ENCODE measurements around the gene EFNB2. TPM values are rescaled to one million over a fixed set of nuclear protein-coding genes. Genes with fewer than 3 reads are reported as not detected.

The EFNB2 gene
- total RNA-seq, 4 donors from 2014 or later = 10.0 to 20.2 (median 17.5) TPM

DNA sequence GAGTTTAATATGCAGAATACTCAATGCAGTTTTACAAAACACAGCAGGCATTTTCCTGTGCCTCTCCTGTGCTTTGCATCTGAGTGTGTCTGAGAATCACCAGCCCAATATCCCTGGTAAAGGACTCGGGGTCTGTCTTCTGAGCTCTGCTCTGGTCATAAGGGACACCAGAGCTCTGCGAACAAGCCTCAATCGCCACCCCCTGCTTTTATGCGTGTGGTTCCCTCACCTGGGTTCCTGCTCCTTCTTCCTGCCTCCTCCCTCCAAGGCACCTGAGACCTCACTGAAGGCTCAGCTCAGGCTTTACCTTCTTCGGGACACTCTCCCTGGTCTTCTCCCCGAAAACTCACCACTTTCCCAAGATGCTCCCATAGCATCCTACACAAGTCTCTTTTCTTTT is 84.5 kb downstream of the EFNB2 start:
- WGBS = 92% methylated on average over 6 of the region's 6 CpGs
- no peaks in the 10 kb centered on the region for H3K27me3 ChIP-seq
- no peak for DNase-seq (ENCODE audit: extremely low spot score)
- intact Hi-C loops (cut with DNase I) = no loop called here
- H3K4me1 ChIP-seq = no peaks in the 10 kb centered on the region
- no peaks in the 10 kb centered on the region for H3K36me3 ChIP-seq
- H3K9me3 ChIP-seq = no peaks in the 10 kb centered on the region
- H3K4me3 ChIP-seq = no peak overlapping the region
- TF ChIP-seq POLR2AphosphoS5 (IDR thresholded peaks at IDR 0.05) (no peak), POLR2A (IDR thresholded peaks at IDR 0.05; ENCODE audit: low read depth) (no peak), EP300 (IDR thresholded peaks at IDR 0.05) (no peak)
- TF ChIP-seq, protein P1, sequence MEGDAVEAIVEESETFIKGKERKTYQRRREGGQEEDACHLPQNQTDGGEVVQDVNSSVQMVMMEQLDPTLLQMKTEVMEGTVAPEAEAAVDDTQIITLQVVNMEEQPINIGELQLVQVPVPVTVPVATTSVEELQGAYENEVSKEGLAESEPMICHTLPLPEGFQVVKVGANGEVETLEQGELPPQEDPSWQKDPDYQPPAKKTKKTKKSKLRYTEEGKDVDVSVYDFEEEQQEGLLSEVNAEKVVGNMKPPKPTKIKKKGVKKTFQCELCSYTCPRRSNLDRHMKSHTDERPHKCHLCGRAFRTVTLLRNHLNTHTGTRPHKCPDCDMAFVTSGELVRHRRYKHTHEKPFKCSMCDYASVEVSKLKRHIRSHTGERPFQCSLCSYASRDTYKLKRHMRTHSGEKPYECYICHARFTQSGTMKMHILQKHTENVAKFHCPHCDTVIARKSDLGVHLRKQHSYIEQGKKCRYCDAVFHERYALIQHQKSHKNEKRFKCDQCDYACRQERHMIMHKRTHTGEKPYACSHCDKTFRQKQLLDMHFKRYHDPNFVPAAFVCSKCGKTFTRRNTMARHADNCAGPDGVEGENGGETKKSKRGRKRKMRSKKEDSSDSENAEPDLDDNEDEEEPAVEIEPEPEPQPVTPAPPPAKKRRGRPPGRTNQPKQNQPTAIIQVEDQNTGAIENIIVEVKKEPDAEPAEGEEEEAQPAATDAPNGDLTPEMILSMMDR (IDR thresholded peaks at IDR 0.05) = no peak
- no peak overlapping the region for H3K27ac ChIP-seq (replicated peaks in 1 of 4)

DNA sequence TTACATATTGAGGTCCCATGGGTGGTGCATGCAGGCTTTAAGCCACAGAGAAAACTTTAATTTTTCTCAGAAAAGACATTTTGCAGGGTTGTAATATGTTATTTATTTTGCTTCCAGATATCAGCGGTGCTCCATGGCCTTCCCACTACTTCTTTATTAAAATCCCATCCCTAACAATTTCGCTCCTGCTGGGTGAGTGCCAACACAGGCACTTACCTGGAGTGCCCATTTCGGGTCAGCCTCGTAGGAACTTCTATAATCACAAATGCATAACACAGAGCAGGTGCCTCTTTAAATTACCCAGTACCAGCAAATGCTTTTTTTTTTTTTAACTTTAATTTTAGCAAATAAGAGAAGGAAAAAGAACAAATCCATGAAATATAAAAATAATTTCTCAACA is 86.4 kb downstream of the EFNB2 start:
- no peak overlapping the region for H3K4me3 ChIP-seq
- no peak for TF ChIP-seq POLR2A (IDR thresholded peaks at IDR 0.05; ENCODE audit: low read depth)
- H3K36me3 ChIP-seq = no peaks in the 10 kb centered on the region
- no peak overlapping the region for H3K27ac ChIP-seq (replicated peaks in 1 of 4)
- H3K4me1 ChIP-seq = no peaks in the 10 kb centered on the region
- 91% methylated on average over 4 of the region's 4 CpGs for WGBS
- no peak for DNase-seq (ENCODE audit: extremely low spot score)
- intact Hi-C loops (cut with DNase I) = no loop called here
- H3K27me3 ChIP-seq = no peaks in the 10 kb centered on the region
- no peaks in the 10 kb centered on the region for H3K9me3 ChIP-seq

DNA sequence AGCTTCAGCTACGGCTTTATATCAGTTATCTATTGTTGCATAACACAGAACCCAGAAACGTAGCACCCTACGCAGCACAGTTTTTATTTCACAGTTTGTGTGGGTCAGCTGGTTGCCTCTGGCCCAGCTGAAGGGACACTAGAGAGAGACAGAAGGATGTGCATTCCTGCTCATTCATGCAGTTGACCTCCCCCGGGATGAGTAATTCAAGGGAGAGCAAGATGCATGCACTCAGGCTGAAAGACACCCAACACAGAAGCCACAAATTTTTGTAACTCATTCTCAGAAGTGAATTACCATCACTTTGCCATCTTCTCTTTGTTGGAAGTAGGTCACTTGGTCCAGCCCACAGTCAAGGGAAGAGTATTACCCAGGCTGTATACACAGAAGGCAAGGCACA is 89.5 kb downstream of the EFNB2 start:
- TF ChIP-seq POLR2AphosphoS5 (IDR thresholded peaks at IDR 0.05) (no peak), POLR2A (IDR thresholded peaks at IDR 0.05; ENCODE audit: low read depth) (no peak), EP300 (IDR thresholded peaks at IDR 0.05) (no peak)
- TF ChIP-seq, protein P1 (IDR thresholded peaks at IDR 0.05) = no peak
- H3K27ac ChIP-seq (replicated peaks in 1 of 4) = no peak overlapping the region
- WGBS = 84% methylated on average over 4 of the region's 4 CpGs
- no peak for DNase-seq (ENCODE audit: extremely low spot score)
- H3K4me3 ChIP-seq = no peak overlapping the region
- H3K36me3 ChIP-seq = no peaks in the 10 kb centered on the region
- intact Hi-C loops (cut with DNase I) = no loop called here
- H3K4me1 ChIP-seq = no peaks in the 10 kb centered on the region
- no peaks in the 10 kb centered on the region for H3K27me3 ChIP-seq
- no peaks in the 10 kb centered on the region for H3K9me3 ChIP-seq

DNA sequence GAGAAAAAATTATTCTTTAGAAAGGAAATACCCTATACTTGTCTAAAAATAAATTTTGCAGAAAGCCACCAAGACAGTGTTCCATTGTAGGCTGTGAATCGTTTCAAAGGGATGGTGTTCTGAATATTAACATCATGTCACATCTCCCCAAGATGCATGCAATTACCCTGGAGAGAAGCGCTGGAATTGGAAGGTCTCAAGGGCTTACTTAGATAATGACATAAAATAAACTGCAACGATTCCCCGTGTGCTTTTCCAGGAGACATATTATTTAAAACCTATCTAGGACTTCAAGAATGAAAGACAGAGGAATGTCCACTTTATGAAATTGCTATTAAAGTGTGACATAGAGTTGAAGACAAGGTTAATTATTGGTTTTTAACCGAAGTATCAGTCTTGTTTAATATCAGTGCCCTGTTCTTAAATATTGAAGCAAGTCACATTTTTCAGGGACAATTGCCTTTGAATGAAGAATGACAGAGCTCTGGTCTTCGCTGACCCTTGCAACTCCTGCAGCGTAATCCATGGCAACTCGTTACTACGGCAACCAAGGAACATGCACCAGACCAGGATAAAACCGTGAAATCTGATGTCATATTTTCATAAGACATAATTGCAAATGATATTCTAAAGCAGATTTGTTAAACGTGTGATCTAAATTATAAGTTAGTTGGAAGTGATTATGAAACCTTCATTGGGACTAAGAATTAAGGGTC is 91.7 kb downstream of the EFNB2 start:
- no peak overlapping the region for H3K4me3 ChIP-seq
- H3K9me3 ChIP-seq = no peaks in the 10 kb centered on the region
- no peaks in the 10 kb centered on the region for H3K27me3 ChIP-seq
- intact Hi-C loops (cut with DNase I) = no loop called here
- H3K4me1 ChIP-seq = no peaks in the 10 kb centered on the region
- H3K36me3 ChIP-seq = no peaks in the 10 kb centered on the region
- DNase-seq (ENCODE audit: extremely low spot score) = no peak
- TF ChIP-seq, protein P1 (IDR thresholded peaks at IDR 0.05) = no peak
- TF ChIP-seq POLR2A (IDR thresholded peaks at IDR 0.05; ENCODE audit: low read depth) = no peak
- TF ChIP-seq POLR2AphosphoS5 (IDR thresholded peaks at IDR 0.05) = no peak
- no peak for TF ChIP-seq EP300 (IDR thresholded peaks at IDR 0.05)
- H3K27ac ChIP-seq (replicated peaks in 1 of 4) = no peak overlapping the region
- 79% methylated on average over 11 of the region's 11 CpGs for WGBS

DNA sequence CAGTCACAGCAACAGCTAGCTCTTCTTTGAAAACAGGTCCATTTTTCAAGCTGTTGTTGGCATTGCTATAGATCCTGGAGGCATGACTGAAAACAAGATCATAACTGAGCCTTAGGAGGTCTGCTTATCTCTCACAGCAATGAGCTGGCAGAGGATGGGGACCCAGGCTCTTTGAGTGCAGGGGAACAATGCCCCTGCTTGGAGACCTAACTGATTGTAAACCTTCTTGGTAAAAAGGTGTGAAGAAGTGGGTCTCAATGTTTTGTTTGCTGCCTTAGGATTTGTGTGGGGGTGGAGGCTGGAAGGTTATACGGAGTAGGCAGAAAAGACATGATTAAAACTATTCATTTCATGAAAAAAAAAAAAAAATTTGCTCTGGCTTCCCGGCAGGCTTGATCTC is 94.6 kb downstream of the EFNB2 start:
- no peaks in the 10 kb centered on the region for H3K36me3 ChIP-seq
- no peak for TF ChIP-seq EP300 (IDR thresholded peaks at IDR 0.05)
- TF ChIP-seq POLR2AphosphoS5 (IDR thresholded peaks at IDR 0.05) = no peak
- TF ChIP-seq POLR2A (IDR thresholded peaks at IDR 0.05; ENCODE audit: low read depth) = no peak
- TF ChIP-seq, protein P1 (IDR thresholded peaks at IDR 0.05) = no peak
- peak; percentile 64 for DNase-seq (ENCODE audit: extremely low spot score)
- H3K27me3 ChIP-seq = no peaks in the 10 kb centered on the region
- 36% methylated on average over 2 of the region's 2 CpGs for WGBS
- no peaks in the 10 kb centered on the region for H3K9me3 ChIP-seq
- H3K4me1 ChIP-seq = no peaks in the 10 kb centered on the region
- no peak overlapping the region for H3K27ac ChIP-seq (replicated peaks in 1 of 4)
- no peak overlapping the region for H3K4me3 ChIP-seq
- intact Hi-C loops (cut with DNase I) = no loop called here

Other genes with a start within 250 kb of the EFNB2 start
- 10 to 100 TPM; 46.7 to 77.2 (median 62.6) TPM for gene ARGLU1, start 32.5 kb upstream of the EFNB2 start, total RNA-seq

All from esophagus muscularis mucosa (tissue), 4 donors.